MM.1S (cell line): ENCODE measurements around the gene BOC.

Experiments used
- CTCF ChIP-seq: fragments of 300-600 bp; sonication (generic); IDR thresholded peaks from 2 replicates; pipeline ENCODE4 v1.5.1; 2016; ENCODE audit warnings: antibody characterized with exemption, low read length, mixed read lengths
- EZH2 ChIP-seq: fragments of 300-600 bp; sonication (generic); optimal IDR thresholded peaks from 2 replicates; pipeline ENCODE3; 2017; ENCODE audit warnings: low read depth, mild to moderate bottlenecking, antibody characterized with exemption, low read length, mixed read lengths
- EZH2phosphoT487 ChIP-seq: fragments of 300-600 bp; sonication (generic); IDR thresholded peaks from 2 replicates; pipeline ENCODE4 v1.6.1; 2018; ENCODE audit warnings: antibody characterized with exemption, low read length

- TF ChIP-seq CTCF (no peak), EZH2phosphoT487 (no peak), EZH2 (no peak)
These were observed 40.6 kb upstream of the BOC start for GRCh38 chr3:113170771-113171170.
